HL-60 (cell line): Measurements from ENCODE around the gene TMEM263.

Source experiments
- DNase-seq, 2 experiments: peaks; one replicate each; pipeline ENCODE4 v3.0.0-alpha.2; 2010 to 2020; ENCODE audit warnings: low read depth in 1 of 2, low spot score in 1 of 2
- H3K27ac ChIP-seq: fragments of 250-450 bp; sonication (Bioruptor Pico); replicated peaks from 2 replicates; pipeline ENCODE4 v1.5.1; 2020; ENCODE audit warnings: mild to moderate bottlenecking, moderate library complexity
- H3K27me3 ChIP-seq: fragments of 250-450 bp; sonication (Bioruptor Pico); 2 replicates; pipeline ENCODE4 v1.5.1; 2021; ENCODE audit warnings: mild to moderate bottlenecking, moderate library complexity; ENCODE audit not compliant: insufficient read depth, poor library complexity, severe bottlenecking
- H3K4me3 ChIP-seq: replicated peaks from 2 replicates; pipeline ENCODE4 v1.5.1; 2011; ENCODE audit warnings: mild to moderate bottlenecking, control low read depth, low read length; ENCODE audit not compliant: insufficient read depth
- CTCF ChIP-seq: IDR thresholded peaks from one replicate; pipeline ENCODE4 v1.5.1; 2011; ENCODE audit warnings: low read length, control low read depth, inconsistent platforms; ENCODE audit not compliant: insufficient read depth
- GABPA ChIP-seq: IDR thresholded peaks from 2 replicates; pipeline ENCODE4 v1.6.1; 2012; ENCODE audit warnings: low read depth
- POLR2AphosphoS5 ChIP-seq: IDR thresholded peaks from 2 replicates; pipeline ENCODE4 v1.6.1; 2012; ENCODE audit warnings: low read depth
- SPI1 ChIP-seq: IDR thresholded peaks from 2 replicates; pipeline ENCODE4 v1.6.1; 2012; ENCODE audit warnings: low read depth, mild to moderate bottlenecking, borderline replicate concordance
- TF ChIP-seq, protein P1 (sequence below): IDR thresholded peaks from 2 replicates; pipeline ENCODE4 v1.6.1; 2012; ENCODE audit warnings: low read depth; ENCODE audit not compliant: insufficient replicate concordance

Gene TMEM263

GRCh38 chr12:106913456-106913855 lies 42.3 kb upstream of the TMEM263 start:
- TF ChIP-seq, protein P1, sequence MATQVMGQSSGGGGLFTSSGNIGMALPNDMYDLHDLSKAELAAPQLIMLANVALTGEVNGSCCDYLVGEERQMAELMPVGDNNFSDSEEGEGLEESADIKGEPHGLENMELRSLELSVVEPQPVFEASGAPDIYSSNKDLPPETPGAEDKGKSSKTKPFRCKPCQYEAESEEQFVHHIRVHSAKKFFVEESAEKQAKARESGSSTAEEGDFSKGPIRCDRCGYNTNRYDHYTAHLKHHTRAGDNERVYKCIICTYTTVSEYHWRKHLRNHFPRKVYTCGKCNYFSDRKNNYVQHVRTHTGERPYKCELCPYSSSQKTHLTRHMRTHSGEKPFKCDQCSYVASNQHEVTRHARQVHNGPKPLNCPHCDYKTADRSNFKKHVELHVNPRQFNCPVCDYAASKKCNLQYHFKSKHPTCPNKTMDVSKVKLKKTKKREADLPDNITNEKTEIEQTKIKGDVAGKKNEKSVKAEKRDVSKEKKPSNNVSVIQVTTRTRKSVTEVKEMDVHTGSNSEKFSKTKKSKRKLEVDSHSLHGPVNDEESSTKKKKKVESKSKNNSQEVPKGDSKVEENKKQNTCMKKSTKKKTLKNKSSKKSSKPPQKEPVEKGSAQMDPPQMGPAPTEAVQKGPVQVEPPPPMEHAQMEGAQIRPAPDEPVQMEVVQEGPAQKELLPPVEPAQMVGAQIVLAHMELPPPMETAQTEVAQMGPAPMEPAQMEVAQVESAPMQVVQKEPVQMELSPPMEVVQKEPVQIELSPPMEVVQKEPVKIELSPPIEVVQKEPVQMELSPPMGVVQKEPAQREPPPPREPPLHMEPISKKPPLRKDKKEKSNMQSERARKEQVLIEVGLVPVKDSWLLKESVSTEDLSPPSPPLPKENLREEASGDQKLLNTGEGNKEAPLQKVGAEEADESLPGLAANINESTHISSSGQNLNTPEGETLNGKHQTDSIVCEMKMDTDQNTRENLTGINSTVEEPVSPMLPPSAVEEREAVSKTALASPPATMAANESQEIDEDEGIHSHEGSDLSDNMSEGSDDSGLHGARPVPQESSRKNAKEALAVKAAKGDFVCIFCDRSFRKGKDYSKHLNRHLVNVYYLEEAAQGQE: no peak
- no peak for TF ChIP-seq GABPA
- TF ChIP-seq SPI1: no peak
- no peak for TF ChIP-seq POLR2AphosphoS5
- no peak for TF ChIP-seq CTCF
- peaks cover 67% of the 10 kb centered on the region for H3K27me3 ChIP-seq

DNA sequence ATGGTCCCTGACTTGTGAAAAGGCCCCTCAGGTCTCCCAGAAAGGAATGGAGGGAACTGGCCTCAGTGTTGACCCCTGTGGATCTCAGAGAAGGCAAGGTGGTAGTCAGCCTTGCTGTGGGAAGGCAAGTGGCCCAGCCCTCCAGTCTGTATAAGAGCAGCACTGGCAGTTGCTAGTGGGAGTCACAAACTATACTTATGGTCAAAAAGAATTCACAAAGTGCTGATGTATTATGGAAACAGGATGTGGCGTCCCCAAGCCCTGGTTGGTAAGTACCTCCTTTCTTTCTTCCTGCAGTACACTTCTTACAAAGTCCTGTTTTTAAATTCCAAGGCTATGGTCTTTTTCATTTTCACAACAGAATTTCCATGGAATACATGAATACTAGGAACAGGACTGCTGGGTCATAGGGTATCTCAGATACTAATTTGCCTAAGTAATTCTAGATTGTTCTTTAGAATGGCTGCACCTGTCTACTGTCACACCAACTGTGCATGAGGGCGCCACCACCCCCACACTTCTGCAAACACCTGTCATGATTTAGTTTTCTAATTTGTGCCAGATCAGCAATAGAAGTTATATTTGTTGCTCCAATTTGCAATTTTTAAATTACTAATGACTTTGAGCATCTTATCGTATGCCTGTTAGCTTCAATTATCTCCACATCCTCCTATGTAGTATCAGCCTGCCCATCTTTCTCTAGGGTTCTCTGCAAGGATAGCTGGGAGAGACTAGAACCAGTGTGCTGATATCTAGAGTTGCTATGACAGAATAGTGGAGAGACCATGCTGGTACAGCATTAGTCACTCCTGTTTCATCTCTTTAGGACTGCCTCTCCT lies 40.7 kb upstream of the TMEM263 start:
- Histone ChIP-seq H3K4me3 (no peak overlapping the region), H3K27ac (no peak overlapping the region), H3K27me3 (peaks cover 66% of the 10 kb centered on the region)
- TF ChIP-seq CTCF (no peak), GABPA (no peak), SPI1 (no peak), POLR2AphosphoS5 (no peak)
- TF ChIP-seq, protein P1: no peak
- no peak for DNase-seq

More at GRCh38 chr12:106913456-106913855, 42.3 kb upstream of the TMEM263 start:
- no peak for DNase-seq
- Histone ChIP-seq H3K27ac (no peak overlapping the region), H3K4me3 (no peak overlapping the region)

DNA sequence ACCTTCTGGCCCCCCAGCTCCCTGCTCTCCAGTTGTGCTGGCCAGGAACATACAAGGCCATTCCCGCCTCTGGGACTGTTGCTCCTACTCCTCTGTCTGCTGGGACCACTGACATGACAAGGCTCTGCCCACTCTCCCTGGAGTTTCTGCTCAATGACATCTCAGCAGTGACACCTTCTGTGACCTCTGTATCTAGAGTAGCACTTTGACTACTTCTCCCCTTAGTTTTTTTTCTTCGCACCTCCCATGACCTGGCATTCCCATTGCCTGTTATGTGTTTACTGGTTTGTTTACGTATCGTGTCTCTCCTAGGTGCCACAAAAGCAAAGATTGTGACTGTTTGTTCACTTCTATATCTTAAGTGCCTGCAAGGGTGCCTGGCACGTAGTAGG lies 40.1 kb upstream of the TMEM263 start:
- no peak for DNase-seq
- Histone ChIP-seq H3K27ac (no peak overlapping the region), H3K4me3 (no peak overlapping the region), H3K27me3 (peaks cover 69% of the 10 kb centered on the region)
- TF ChIP-seq POLR2AphosphoS5 (no peak), CTCF (no peak), GABPA (no peak), SPI1 (no peak)
- TF ChIP-seq, protein P1: no peak
